Keratinocyte (primary cell): Measurements from ENCODE around the gene TMEM107. TPM values are rescaled to one million over a fixed set of nuclear protein-coding genes. Genes with fewer than 3 reads are reported as not detected.

Source experiments
- DNase-seq: peaks from one replicate; pipeline ENCODE4 v3.0.0-alpha.2; 2011; ENCODE audit warnings: low read depth, missing footprints, low spot score
- FAIRE-seq: peaks from 2 replicates; lab custom pipeline; 2011; peaks lifted over from hg19 to GRCh38; lab: Jason Lieb, UNC
- H2AFZ ChIP-seq: 2 replicates; pipeline ENCODE4 v1.6.0; 2012; ENCODE audit warnings: low read length, control low read depth, inconsistent platforms; ENCODE audit not compliant: control insufficient read depth
- H3K27ac ChIP-seq: 2 replicates; pipeline ENCODE4 v1.5.1; 2011; ENCODE audit warnings: low read length; ENCODE audit not compliant: control insufficient read depth, insufficient read depth
- H3K27me3 ChIP-seq: 3 replicates; pipeline ENCODE4 v1.6.0; 2011; ENCODE audit warnings: low read length; ENCODE audit not compliant: control insufficient read depth, insufficient read depth; ENCODE audit errors: extremely low read depth
- H3K36me3 ChIP-seq, 2 experiments: 2 replicates in 1 of 2; 3 replicates in 1 of 2; pipeline ENCODE4 v1.5.1; 2011; ENCODE audit warnings: low read length in 2 of 2, mild to moderate bottlenecking in 1 of 2; ENCODE audit not compliant: control insufficient read depth in 2 of 2, insufficient read depth in 2 of 2; ENCODE audit errors: extremely low read depth in 1 of 2
- H3K4me1 ChIP-seq: 3 replicates; pipeline ENCODE4 v1.5.1; 2011; ENCODE audit warnings: low read length; ENCODE audit not compliant: control insufficient read depth, insufficient read depth; ENCODE audit errors: extremely low read depth
- H3K4me2 ChIP-seq: 3 replicates; pipeline ENCODE4 v1.6.0; 2011; ENCODE audit warnings: low read depth, low read length; ENCODE audit not compliant: control insufficient read depth, insufficient read depth; ENCODE audit errors: extremely low read depth
- H3K4me3 ChIP-seq, 3 experiments: fragments of 200-600 bp in 1 of 3; sonication (generic) in 1 of 3; 2 replicates in 2 of 3; 3 replicates in 1 of 3; pipeline ENCODE4 v1.5.1; 2011 to 2016; ENCODE audit warnings: low read length in 3 of 3, mild to moderate bottlenecking in 3 of 3, control low read depth in 2 of 3, inconsistent platforms in 1 of 3, low read depth in 1 of 3, mixed read lengths in 1 of 3, mixed run types in 1 of 3, moderate library complexity in 1 of 3; ENCODE audit not compliant: control insufficient read depth in 2 of 3, insufficient read depth in 2 of 3; ENCODE audit errors: extremely low read depth in 1 of 3
- H3K79me2 ChIP-seq: 2 replicates; pipeline ENCODE4 v1.6.0; 2012; ENCODE audit warnings: low read length; ENCODE audit not compliant: control insufficient read depth, insufficient read depth
- H3K9ac ChIP-seq: 3 replicates; pipeline ENCODE4 v1.6.0; 2011; ENCODE audit warnings: low read length; ENCODE audit not compliant: control insufficient read depth, insufficient read depth; ENCODE audit errors: extremely low read depth
- H3K9me1 ChIP-seq: 3 replicates; pipeline ENCODE4 v1.6.0; 2011; ENCODE audit warnings: low read length; ENCODE audit not compliant: control insufficient read depth, insufficient read depth; ENCODE audit errors: extremely low read depth
- H3K9me3 ChIP-seq: 2 replicates; pipeline ENCODE4 v1.5.1; 2012; ENCODE audit warnings: low read depth, low read length; ENCODE audit not compliant: control insufficient read depth
- H4K20me1 ChIP-seq: 3 replicates; pipeline ENCODE4 v1.6.0; 2011; ENCODE audit warnings: low read length; ENCODE audit not compliant: control insufficient read depth, insufficient read depth; ENCODE audit errors: extremely low read depth
- CTCF ChIP-seq, 3 experiments: IDR thresholded peaks in 1 of 3; conservative IDR thresholded peaks in 1 of 3; optimal IDR thresholded peaks in 1 of 3; 2 replicates in 2 of 3; 3 replicates in 1 of 3; pipeline versions ENCODE3 to v1.5.1; 2011; ENCODE audit warnings: low read length in 3 of 3, mild to moderate bottlenecking in 3 of 3, moderate library complexity in 2 of 3, control low read depth in 1 of 3, inconsistent platforms in 1 of 3; ENCODE audit not compliant: insufficient read depth in 2 of 3; ENCODE audit errors: extremely low read depth in 1 of 3
- EZH2 ChIP-seq: IDR thresholded peaks from one replicate; pipeline ENCODE4 v1.6.1; 2012; ENCODE audit warnings: inconsistent platforms, mild to moderate bottlenecking, low read length, moderate library complexity
- dilution Hi-C: fragments of 300-500 bp; cut with MboI; formaldehyde crosslinking; loops from one replicate; pipeline ENCODE4 v1.7.0; 2020; ENCODE audit warnings: low sequenced_read_pairs; ENCODE audit not compliant: extremely low pct_ligation_motif_present
- polyA plus RNA-seq, 5 experiments: library from polyadenylated mRNA; depleted of rRNA in 3 of 5; stranded (reverse) in 3 of 5; stranded (forward) in 1 of 5; unstranded in 1 of 5; fragments of >200 nt; gene quantifications; 1 replicate in 1 of 5; 2 replicates in 3 of 5; 3 replicates in 1 of 5; pipeline versions ENCODE4 v1.2.1 to v1.2.3, GENCODE V29; 2011 to 2012; ENCODE audit warnings: missing spikeins in 2 of 5, low read depth in 1 of 5, low replicate concordance in 1 of 5

The TMEM107 gene
- polyA plus RNA-seq, 1 donor (not counting 4 experiments of a cell fraction or from before 2014, with no cell fraction given): 19.0 TPM

DNA sequence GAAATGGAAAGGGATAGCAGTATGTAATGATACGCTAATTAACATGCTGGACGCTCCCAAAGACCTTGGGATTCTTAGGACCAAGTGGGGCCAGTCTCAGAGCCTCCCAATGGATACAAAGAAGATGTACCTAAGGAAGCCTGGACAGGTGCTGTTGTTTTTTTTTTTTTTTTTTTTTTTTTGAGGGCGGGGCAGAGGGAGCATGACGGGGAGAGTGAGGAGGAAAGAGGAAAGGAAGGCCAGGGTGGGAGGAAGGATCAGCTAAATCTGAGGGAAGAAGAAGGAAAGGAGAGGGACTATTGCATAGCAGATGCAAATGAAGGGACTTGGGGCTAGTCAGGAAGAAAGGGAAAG, 16.0 kb downstream of the TMEM107 start:
- Histone ChIP-seq H3K9me3 (no peaks in the 10 kb centered on the region), H3K9me1 (no peaks in the 10 kb centered on the region), H3K27me3 (no peaks in the 10 kb centered on the region), H3K4me1 (peaks cover 34% of the 10 kb centered on the region), H3K79me2 (peaks cover 28% of the 10 kb centered on the region), H3K4me3 (no peak overlapping the region), H4K20me1 (no peaks in the 10 kb centered on the region), H3K9ac (no peak overlapping the region), H3K27ac (no peak overlapping the region), H2AFZ (no peak overlapping the region), H3K36me3 (peaks cover 12 to 26% of the 10 kb centered on the region in 2 experiments), H3K4me2 (no peak overlapping the region)
- dilution Hi-C loops: no loop called here
- TF ChIP-seq CTCF (optimal IDR thresholded peaks at IDR 0.05 in 1 of 3, IDR thresholded peaks at IDR 0.05 in 1 of 3, conservative IDR thresholded peaks at IDR 0.05 in 1 of 3; ENCODE audit: extremely low read depth in 1 of 3, insufficient read depth in 2 of 3, low read length in 3 of 3) (no peak), EZH2 (no peak)
- DNase-seq: no peak
- no peak for FAIRE-seq

- peaks cover 33% of the 10 kb centered on the region for H3K79me2 ChIP-seq
- H4K20me1 ChIP-seq: no peaks in the 10 kb centered on the region
- dilution Hi-C loops: no loop called here
- H3K9ac ChIP-seq: no peak overlapping the region
- H2AFZ ChIP-seq: no peak overlapping the region
- H3K27me3 ChIP-seq: no peaks in the 10 kb centered on the region
- H3K4me3 ChIP-seq: no peak overlapping the region
- H3K27ac ChIP-seq: no peak overlapping the region
- no peaks in the 10 kb centered on the region for H3K9me3 ChIP-seq
- peaks cover 33% of the 10 kb centered on the region for H3K4me1 ChIP-seq
- no peak overlapping the region for H3K4me2 ChIP-seq
- peaks cover 12 to 26% of the 10 kb centered on the region in 2 experiments for H3K36me3 ChIP-seq
- no peak for DNase-seq
- no peak for TF ChIP-seq EZH2
- TF ChIP-seq CTCF (optimal IDR thresholded peaks at IDR 0.05 in 1 of 3, IDR thresholded peaks at IDR 0.05 in 1 of 3, conservative IDR thresholded peaks at IDR 0.05 in 1 of 3; ENCODE audit: extremely low read depth in 1 of 3, insufficient read depth in 2 of 3, low read length in 3 of 3): no peak
- no peaks in the 10 kb centered on the region for H3K9me1 ChIP-seq
- no peak for FAIRE-seq
Observed at GRCh38 chr17:8159459-8160223, 16.5 kb downstream of the TMEM107 start.
